T-helper 17 cell (primary cell): ENCODE data around the gene FOXO1. TPM values are rescaled to one million over a fixed set of nuclear protein-coding genes. Genes with fewer than 3 reads are reported as not detected.

Source experiments
- ATAC-seq: fragments of 150-1000 bp; cut with Tn5 transposase; 2 replicates; pipeline ENCODE4 v1.10.0; 2021; ENCODE audit warnings: mild to moderate bottlenecking, moderate library complexity
- DNase-seq, 3 donors: peaks; one replicate each; pipeline versions ENCODE4 v3.0.0 to v3.0.0-alpha.2; 2020 to 2021
- H3K9me3 ChIP-seq: one replicate; pipeline ENCODE4 v1.7.0; 2013; ENCODE audit warnings: low read length, mild to moderate bottlenecking; ENCODE audit not compliant: control insufficient read depth, poor library complexity, severe bottlenecking
- H3K27ac Mint-ChIP-seq: one replicate; pipeline ENCODE4 v1.8.0; 2022; ENCODE audit warnings: mild to moderate bottlenecking, moderate library complexity, mixed read lengths
- H3K27me3 Mint-ChIP-seq: one replicate; pipeline ENCODE4 v1.8.0; 2022; ENCODE audit warnings: mixed read lengths
- H3K36me3 Mint-ChIP-seq: one replicate; pipeline ENCODE4 v1.8.0; 2022; ENCODE audit warnings: low read depth, mixed read lengths
- H3K4me1 Mint-ChIP-seq: one replicate; pipeline ENCODE4 v1.8.0; 2022; ENCODE audit warnings: mild to moderate bottlenecking, mixed read lengths
- H3K4me3 Mint-ChIP-seq: one replicate; pipeline ENCODE4 v1.8.0; 2022; ENCODE audit warnings: mild to moderate bottlenecking, moderate library complexity, mixed read lengths
- total RNA-seq, 4 donors: library from RNA in 2 of 4; stranded (reverse) in 2 of 4; gene quantifications; one replicate each; pipeline ENCODE4 v1.2.3 and lab custom pipeline; 2022 to 2026

FOXO1 gene
- total RNA-seq, 2 donors from 2014 or later, result 72.9 to 86.1 TPM

GRCh38 chr13:40586886-40587565 is 79.4 kb downstream of the FOXO1 start:
- no peaks in the 10 kb centered on the region for H3K27me3 Mint-ChIP-seq
- no peaks in the 10 kb centered on the region for H3K36me3 Mint-ChIP-seq
- no peak for DNase-seq
- peak overlapping the region; percentile 83 for H3K27ac Mint-ChIP-seq
- H3K9me3 ChIP-seq, result no peaks in the 10 kb centered on the region
- peak overlapping the region; percentile 49 for H3K4me3 Mint-ChIP-seq
- H3K4me1 Mint-ChIP-seq, result peaks cover 69% of the 10 kb centered on the region
- no peak for ATAC-seq

DNA sequence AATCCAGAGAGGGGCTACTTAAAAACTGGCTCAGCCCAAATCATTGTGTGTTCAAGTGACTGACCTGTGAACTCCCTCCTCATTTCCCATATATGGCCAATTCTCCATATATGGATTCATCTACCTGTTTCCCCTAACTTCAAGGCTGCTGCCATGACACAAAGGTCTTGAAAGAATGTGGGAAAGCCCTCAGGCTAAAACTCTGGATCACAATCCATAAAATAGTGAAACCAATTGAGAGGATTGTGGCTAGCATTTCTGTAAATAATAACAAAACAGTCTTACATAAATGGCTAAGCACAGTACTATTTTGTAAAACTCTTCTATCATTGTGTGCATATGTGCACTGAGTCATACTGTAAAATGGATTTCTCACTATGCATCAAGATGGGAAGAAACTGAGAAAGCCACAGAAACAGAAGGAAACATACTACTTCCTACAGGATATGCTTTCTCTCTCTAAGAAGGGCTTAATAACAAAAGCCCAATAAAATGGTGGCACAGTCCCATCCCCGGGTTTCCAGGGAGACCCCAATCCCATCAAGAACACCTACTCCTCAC is 80.5 kb downstream of the FOXO1 start:
- no peaks in the 10 kb centered on the region for H3K9me3 ChIP-seq
- no peak for DNase-seq
- Mint-ChIP-seq H3K4me3 (no peak overlapping the region), H3K36me3 (no peaks in the 10 kb centered on the region), H3K27ac (peak overlapping the region; percentile 83), H3K4me1 (peaks cover 69% of the 10 kb centered on the region), H3K27me3 (no peaks in the 10 kb centered on the region)
- ATAC-seq, result no peak

GRCh38 chr13:40583738-40584137 is 82.7 kb downstream of the FOXO1 start:
- H3K4me3 Mint-ChIP-seq, result no peak overlapping the region
- peaks cover 70% of the 10 kb centered on the region for H3K4me1 Mint-ChIP-seq
- no peaks in the 10 kb centered on the region for H3K27me3 Mint-ChIP-seq
- no peaks in the 10 kb centered on the region for H3K9me3 ChIP-seq
- no peak for DNase-seq
- no peak for ATAC-seq
- H3K36me3 Mint-ChIP-seq, result peaks cover 2% of the 10 kb centered on the region
- peak overlapping the region; percentile 1 for H3K27ac Mint-ChIP-seq

DNA sequence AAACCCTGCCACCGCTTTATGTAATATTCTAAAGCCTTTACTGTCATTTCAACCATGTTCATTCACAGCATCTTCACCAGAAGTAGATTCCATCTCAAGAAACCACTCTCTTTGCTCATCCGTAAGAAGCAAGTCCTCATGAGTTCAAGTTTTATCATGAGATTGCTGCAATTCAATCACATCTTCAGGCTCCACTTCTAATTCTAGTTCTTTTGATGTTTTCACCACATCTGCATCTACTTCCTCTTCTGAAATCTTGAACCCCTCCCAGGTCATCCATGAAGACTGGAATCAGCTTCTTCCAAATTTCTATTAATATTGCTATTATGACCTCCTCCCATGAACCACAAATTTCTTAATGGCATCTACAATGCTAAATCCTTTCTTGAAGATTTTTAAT is 83.9 kb downstream of the FOXO1 start:
- Mint-ChIP-seq H3K27ac (no peak overlapping the region), H3K4me1 (peaks cover 68% of the 10 kb centered on the region), H3K36me3 (peaks cover 2% of the 10 kb centered on the region), H3K4me3 (peak overlapping the region; percentile 26), H3K27me3 (no peaks in the 10 kb centered on the region)
- ATAC-seq, result no peak
- DNase-seq, result no peak
- no peaks in the 10 kb centered on the region for H3K9me3 ChIP-seq

- Mint-ChIP-seq H3K4me1 (peaks cover 68% of the 10 kb centered on the region), H3K36me3 (peaks cover 2% of the 10 kb centered on the region), H3K4me3 (peak overlapping the region; percentile 42), H3K27ac (peak overlapping the region; percentile 51), H3K27me3 (no peaks in the 10 kb centered on the region)
- no peak for DNase-seq
- no peaks in the 10 kb centered on the region for H3K9me3 ChIP-seq
- ATAC-seq, result peak; percentile 25
These were observed 85.2 kb downstream of the FOXO1 start for GRCh38 chr13:40581277-40581579.

- DNase-seq, result no peak
- H3K9me3 ChIP-seq, result no peaks in the 10 kb centered on the region
- H3K27me3 Mint-ChIP-seq, result no peaks in the 10 kb centered on the region
- peaks cover 69% of the 10 kb centered on the region for H3K4me1 Mint-ChIP-seq
- H3K4me3 Mint-ChIP-seq, result peak overlapping the region; percentile 42
- ATAC-seq, result peak; percentile 22
- peaks cover 2% of the 10 kb centered on the region for H3K36me3 Mint-ChIP-seq
- peak overlapping the region; percentile 51 for H3K27ac Mint-ChIP-seq
These were observed 85.7 kb downstream of the FOXO1 start for GRCh38 chr13:40580566-40581276.

DNA sequence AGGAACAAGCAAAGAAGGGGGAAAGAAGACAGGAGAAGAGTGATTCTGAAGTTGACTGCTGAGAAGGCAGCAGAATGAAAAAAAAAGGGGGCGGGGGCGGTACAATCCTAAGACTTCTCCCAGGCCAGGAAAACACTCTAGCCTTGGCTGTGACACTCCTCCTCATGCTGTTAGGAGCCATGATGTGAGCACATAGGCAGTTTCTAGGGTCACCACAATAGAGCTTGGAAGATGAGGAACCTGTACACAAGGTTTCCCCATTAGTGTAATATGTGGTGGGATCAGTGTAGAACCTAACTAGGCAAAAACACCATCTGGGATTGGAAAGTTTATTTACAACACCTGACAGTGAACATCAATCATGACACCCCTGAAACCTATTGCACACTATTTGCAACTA is 86.9 kb downstream of the FOXO1 start:
- Mint-ChIP-seq H3K4me1 (peaks cover 70% of the 10 kb centered on the region), H3K27me3 (no peaks in the 10 kb centered on the region), H3K27ac (peak overlapping the region; percentile 78), H3K36me3 (peaks cover 2% of the 10 kb centered on the region), H3K4me3 (peak overlapping the region; percentile 13)
- ATAC-seq (no peak), DNase-seq (no peak)
- no peaks in the 10 kb centered on the region for H3K9me3 ChIP-seq

GRCh38 chr13:40578055-40578454 is 88.4 kb downstream of the FOXO1 start:
- Mint-ChIP-seq H3K27me3 (no peaks in the 10 kb centered on the region), H3K4me1 (peaks cover 76% of the 10 kb centered on the region), H3K36me3 (peaks cover 2% of the 10 kb centered on the region), H3K27ac (peak overlapping the region; percentile 78), H3K4me3 (peak overlapping the region; percentile 8)
- no peak for DNase-seq
- no peaks in the 10 kb centered on the region for H3K9me3 ChIP-seq
- no peak for ATAC-seq

GRCh38 chr13:40576369-40576768 is 90.1 kb downstream of the FOXO1 start:
- Mint-ChIP-seq H3K36me3 (peaks cover 2% of the 10 kb centered on the region), H3K4me1 (peaks cover 73% of the 10 kb centered on the region), H3K27ac (peak overlapping the region; percentile 77), H3K4me3 (no peak overlapping the region), H3K27me3 (no peaks in the 10 kb centered on the region)
- no peak for DNase-seq
- no peaks in the 10 kb centered on the region for H3K9me3 ChIP-seq
- ATAC-seq, result peak; percentile 59

- DNase-seq (no peak), ATAC-seq (no peak)
- Mint-ChIP-seq H3K4me1 (peaks cover 71% of the 10 kb centered on the region), H3K4me3 (no peak overlapping the region), H3K36me3 (no peaks in the 10 kb centered on the region), H3K27me3 (no peaks in the 10 kb centered on the region), H3K27ac (peak overlapping the region; percentile 92)
- H3K9me3 ChIP-seq, result no peaks in the 10 kb centered on the region
These were observed 93.5 kb downstream of the FOXO1 start for GRCh38 chr13:40572961-40573360.

- H3K36me3 Mint-ChIP-seq, result no peaks in the 10 kb centered on the region
- DNase-seq (no peak), ATAC-seq (peak; percentile 9)
- peak overlapping the region; percentile 72 for H3K4me3 Mint-ChIP-seq
- H3K9me3 ChIP-seq, result no peaks in the 10 kb centered on the region
- H3K27ac Mint-ChIP-seq, result peak overlapping the region; percentile 67
- H3K4me1 Mint-ChIP-seq, result peaks cover 64% of the 10 kb centered on the region
- no peaks in the 10 kb centered on the region for H3K27me3 Mint-ChIP-seq
These were observed 95.0 kb downstream of the FOXO1 start for GRCh38 chr13:40571338-40571963.

DNA sequence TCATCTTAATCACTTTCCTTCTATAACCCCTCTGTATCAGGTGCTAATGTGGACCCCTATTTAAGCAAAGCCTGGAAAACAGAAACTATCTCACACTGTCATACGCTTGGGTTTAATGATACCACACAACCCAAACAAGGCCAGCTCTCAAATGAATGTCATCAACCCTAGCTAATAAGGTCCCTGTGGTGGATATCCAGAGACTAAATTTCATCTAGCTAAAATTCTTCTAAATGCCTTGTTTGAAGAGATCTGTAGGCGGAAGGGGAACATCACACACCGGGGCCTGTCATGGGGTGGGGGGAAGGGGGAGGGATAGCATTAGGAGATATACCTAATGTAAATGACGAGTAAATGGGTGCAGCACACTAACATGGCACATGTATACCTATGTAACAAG is 95.5 kb downstream of the FOXO1 start:
- ATAC-seq (peak; percentile 20), DNase-seq (no peak)
- H3K36me3 Mint-ChIP-seq, result no peaks in the 10 kb centered on the region
- H3K27ac Mint-ChIP-seq, result peak overlapping the region; percentile 67
- no peaks in the 10 kb centered on the region for H3K9me3 ChIP-seq
- no peaks in the 10 kb centered on the region for H3K27me3 Mint-ChIP-seq
- no peak overlapping the region for H3K4me3 Mint-ChIP-seq
- H3K4me1 Mint-ChIP-seq, result peaks cover 63% of the 10 kb centered on the region

GRCh38 chr13:40569024-40569350 is 97.5 kb downstream of the FOXO1 start:
- no peaks in the 10 kb centered on the region for H3K27me3 Mint-ChIP-seq
- no peaks in the 10 kb centered on the region for H3K36me3 Mint-ChIP-seq
- H3K9me3 ChIP-seq, result no peaks in the 10 kb centered on the region
- H3K4me3 Mint-ChIP-seq, result no peak overlapping the region
- DNase-seq, result no peak
- no peak for ATAC-seq
- peak overlapping the region; percentile 60 for H3K27ac Mint-ChIP-seq
- H3K4me1 Mint-ChIP-seq, result peaks cover 67% of the 10 kb centered on the region
